MM.1S (cell line): ENCODE measurements around the gene PLEKHA5.

Experiments used
- DNase-seq: peaks from one replicate; pipeline ENCODE4 v3.0.0-alpha.2; 2015
- H2AFZ ChIP-seq: fragments of 300-600 bp; sonication (generic); 2 replicates; pipeline ENCODE4 v1.6.0; 2016; ENCODE audit warnings: antibody characterized with exemption, low read length
- H3F3A ChIP-seq: fragments of 300-600 bp; sonication (generic); 2 replicates; pipeline ENCODE4 v1.6.1; 2016; ENCODE audit warnings: mild to moderate bottlenecking, antibody characterized with exemption, low read length, moderate library complexity, mixed read lengths; ENCODE audit not compliant: insufficient read depth
- H3K27ac ChIP-seq: fragments of 300-600 bp; sonication (generic); 2 replicates; pipeline ENCODE4 v1.5.1; 2016; ENCODE audit warnings: mild to moderate bottlenecking, low read length
- H3K27me3 ChIP-seq: fragments of 300-600 bp; sonication (generic); replicated peaks from 2 replicates; pipeline ENCODE4 v1.6.0; 2016; ENCODE audit warnings: low read length; ENCODE audit not compliant: insufficient read depth
- H3K36me3 ChIP-seq: fragments of 300-600 bp; sonication (generic); replicated peaks from 2 replicates; pipeline ENCODE4 v1.6.1; 2016; ENCODE audit warnings: mild to moderate bottlenecking, low read length, mixed read lengths; ENCODE audit not compliant: insufficient read depth
- H3K4me1 ChIP-seq: fragments of 300-600 bp; sonication (generic); 2 replicates; pipeline ENCODE4 v1.6.1; 2016; ENCODE audit warnings: low read length, mixed read lengths
- H3K4me2 ChIP-seq: fragments of 300-600 bp; sonication (generic); 2 replicates; pipeline ENCODE4 v1.6.0; 2016; ENCODE audit warnings: low read depth, low read length
- H3K4me3 ChIP-seq: fragments of 300-600 bp; sonication (generic); 2 replicates; pipeline ENCODE4 v1.5.1; 2016; ENCODE audit warnings: low read length, mixed read lengths
- H3K79me2 ChIP-seq: fragments of 300-600 bp; sonication (generic); 2 replicates; pipeline ENCODE4 v1.6.1; 2016; ENCODE audit warnings: mixed run types, low read length, mixed read lengths
- H3K9ac ChIP-seq: fragments of 300-600 bp; sonication (generic); 2 replicates; pipeline ENCODE4 v1.6.1; 2016; ENCODE audit warnings: low read length, mixed read lengths
- H3K9me2 ChIP-seq: fragments of 300-600 bp; sonication (generic); replicated peaks from 2 replicates; pipeline ENCODE4 v1.6.1; 2016; ENCODE audit warnings: mild to moderate bottlenecking, low read length, mixed read lengths; ENCODE audit not compliant: insufficient read depth
- H3K9me3 ChIP-seq: fragments of 300-600 bp; sonication (generic); replicated peaks from 2 replicates; pipeline ENCODE4 v1.6.1; 2016; ENCODE audit warnings: mild to moderate bottlenecking, low read length, mixed read lengths; ENCODE audit not compliant: insufficient read depth
- H4K20me1 ChIP-seq: fragments of 300-600 bp; sonication (generic); 2 replicates; pipeline ENCODE4 v1.6.1; 2016; ENCODE audit warnings: mild to moderate bottlenecking, low read length, moderate library complexity, mixed read lengths; ENCODE audit not compliant: insufficient read depth
- EZH2 ChIP-seq: fragments of 300-600 bp; sonication (generic); optimal IDR thresholded peaks from 2 replicates; pipeline ENCODE3; 2017; ENCODE audit warnings: low read depth, mild to moderate bottlenecking, antibody characterized with exemption, low read length, mixed read lengths
- EZH2phosphoT487 ChIP-seq: fragments of 300-600 bp; sonication (generic); IDR thresholded peaks from 2 replicates; pipeline ENCODE4 v1.6.1; 2018; ENCODE audit warnings: antibody characterized with exemption, low read length
- TF ChIP-seq, protein P1 (sequence below): fragments of 300-600 bp; sonication (generic); IDR thresholded peaks from 2 replicates; pipeline ENCODE4 v1.5.1; 2016; ENCODE audit warnings: antibody characterized with exemption, low read length, mixed read lengths

PLEKHA5 gene

DNA sequence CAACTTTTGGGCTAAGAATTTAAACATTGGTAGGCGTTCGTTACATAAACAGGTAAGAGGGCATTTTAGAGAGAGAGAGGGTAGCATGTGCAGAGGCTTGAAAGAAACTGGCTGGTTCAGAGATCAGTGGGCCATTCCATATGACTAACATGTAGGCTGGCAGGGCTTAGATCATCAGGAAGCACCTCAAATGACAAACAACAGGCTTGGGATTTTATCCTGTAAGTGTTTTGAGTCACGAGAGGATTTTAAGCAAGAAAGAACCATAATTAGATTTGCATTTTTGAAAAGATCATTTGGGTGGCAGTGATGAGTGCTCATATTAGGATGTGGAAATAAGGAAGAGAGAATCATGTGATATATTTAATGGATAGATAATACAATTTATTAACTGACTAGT lies 8.7 kb upstream of the PLEKHA5 start:
- H3K4me1 ChIP-seq, result no peaks in the 10 kb centered on the region
- TF ChIP-seq, protein P1, sequence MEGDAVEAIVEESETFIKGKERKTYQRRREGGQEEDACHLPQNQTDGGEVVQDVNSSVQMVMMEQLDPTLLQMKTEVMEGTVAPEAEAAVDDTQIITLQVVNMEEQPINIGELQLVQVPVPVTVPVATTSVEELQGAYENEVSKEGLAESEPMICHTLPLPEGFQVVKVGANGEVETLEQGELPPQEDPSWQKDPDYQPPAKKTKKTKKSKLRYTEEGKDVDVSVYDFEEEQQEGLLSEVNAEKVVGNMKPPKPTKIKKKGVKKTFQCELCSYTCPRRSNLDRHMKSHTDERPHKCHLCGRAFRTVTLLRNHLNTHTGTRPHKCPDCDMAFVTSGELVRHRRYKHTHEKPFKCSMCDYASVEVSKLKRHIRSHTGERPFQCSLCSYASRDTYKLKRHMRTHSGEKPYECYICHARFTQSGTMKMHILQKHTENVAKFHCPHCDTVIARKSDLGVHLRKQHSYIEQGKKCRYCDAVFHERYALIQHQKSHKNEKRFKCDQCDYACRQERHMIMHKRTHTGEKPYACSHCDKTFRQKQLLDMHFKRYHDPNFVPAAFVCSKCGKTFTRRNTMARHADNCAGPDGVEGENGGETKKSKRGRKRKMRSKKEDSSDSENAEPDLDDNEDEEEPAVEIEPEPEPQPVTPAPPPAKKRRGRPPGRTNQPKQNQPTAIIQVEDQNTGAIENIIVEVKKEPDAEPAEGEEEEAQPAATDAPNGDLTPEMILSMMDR, result no peak
- TF ChIP-seq EZH2phosphoT487 (no peak), EZH2 (no peak)
- DNase-seq, result no peak
- no peaks in the 10 kb centered on the region for H3K9me2 ChIP-seq
- no peaks in the 10 kb centered on the region for H3K27me3 ChIP-seq
- no peaks in the 10 kb centered on the region for H4K20me1 ChIP-seq
- no peaks in the 10 kb centered on the region for H3K9me3 ChIP-seq
- no peak overlapping the region for H2AFZ ChIP-seq
- H3K36me3 ChIP-seq, result no peaks in the 10 kb centered on the region
- H3K4me2 ChIP-seq, result no peak overlapping the region
- no peak overlapping the region for H3K4me3 ChIP-seq
- no peaks in the 10 kb centered on the region for H3K79me2 ChIP-seq
- no peak overlapping the region for H3K27ac ChIP-seq
- no peaks in the 10 kb centered on the region for H3F3A ChIP-seq
- no peak overlapping the region for H3K9ac ChIP-seq

DNA sequence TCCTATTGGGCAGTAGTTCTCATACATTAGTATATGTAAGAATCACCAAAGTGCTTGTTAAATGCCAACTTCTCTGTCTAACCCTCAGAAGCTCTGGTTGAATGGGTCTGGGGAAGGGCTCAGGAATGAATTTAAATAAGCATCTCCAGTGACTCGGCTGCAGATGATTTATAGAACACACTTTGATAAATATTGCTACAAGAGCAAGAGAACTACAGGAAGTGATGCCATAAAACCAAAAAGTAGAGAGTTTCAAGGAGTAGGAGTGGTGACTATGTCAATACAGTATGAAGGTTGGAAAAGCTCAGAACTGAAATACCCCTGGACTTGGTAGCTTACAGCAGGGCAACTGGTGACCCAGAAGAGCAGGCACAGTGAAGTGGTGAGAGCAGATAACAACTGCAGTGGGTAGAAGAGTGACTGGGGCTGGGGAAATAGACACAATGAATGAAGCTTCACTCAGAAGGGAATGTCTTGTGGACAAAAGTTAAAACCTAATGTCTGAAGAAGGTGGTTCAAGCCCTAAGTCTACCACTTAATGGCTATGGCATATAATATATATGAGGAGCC lies 8.0 kb upstream of the PLEKHA5 start:
- no peaks in the 10 kb centered on the region for H3K27me3 ChIP-seq
- no peaks in the 10 kb centered on the region for H3F3A ChIP-seq
- H3K9me3 ChIP-seq, result no peaks in the 10 kb centered on the region
- no peak for DNase-seq
- no peaks in the 10 kb centered on the region for H4K20me1 ChIP-seq
- no peaks in the 10 kb centered on the region for H3K4me1 ChIP-seq
- no peaks in the 10 kb centered on the region for H3K36me3 ChIP-seq
- no peak overlapping the region for H3K4me2 ChIP-seq
- TF ChIP-seq EZH2phosphoT487, result no peak
- TF ChIP-seq, protein P1, result no peak
- TF ChIP-seq EZH2, result no peak
- H3K27ac ChIP-seq, result no peak overlapping the region
- no peak overlapping the region for H3K4me3 ChIP-seq
- no peaks in the 10 kb centered on the region for H3K9me2 ChIP-seq
- H2AFZ ChIP-seq, result no peak overlapping the region
- H3K79me2 ChIP-seq, result no peaks in the 10 kb centered on the region
- no peak overlapping the region for H3K9ac ChIP-seq

DNA sequence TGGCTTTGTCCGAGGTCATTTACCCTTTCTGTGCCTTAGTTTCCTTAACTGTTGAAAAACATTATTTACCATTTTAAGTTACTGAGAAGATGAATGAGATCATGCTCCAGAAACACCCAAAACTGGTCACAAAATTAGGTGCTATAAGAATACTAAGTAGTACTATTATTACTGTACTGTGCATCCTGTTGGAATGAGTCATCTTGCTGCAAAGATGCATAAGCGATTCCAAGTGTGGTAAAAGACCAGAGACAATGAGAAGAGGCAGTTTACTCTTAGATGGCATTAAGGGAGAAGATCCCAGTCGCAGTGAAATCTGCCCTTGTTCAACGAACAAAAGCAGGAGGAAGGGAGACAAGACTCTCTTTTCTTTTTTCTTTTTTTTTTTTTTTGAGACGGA lies 4.2 kb upstream of the PLEKHA5 start:
- H3K27me3 ChIP-seq, result no peaks in the 10 kb centered on the region
- H3K4me1 ChIP-seq, result no peaks in the 10 kb centered on the region
- H3K4me3 ChIP-seq, result no peak overlapping the region
- no peak overlapping the region for H3K4me2 ChIP-seq
- H3K9me3 ChIP-seq, result no peaks in the 10 kb centered on the region
- no peak overlapping the region for H2AFZ ChIP-seq
- H3K9me2 ChIP-seq, result no peaks in the 10 kb centered on the region
- no peak overlapping the region for H3K9ac ChIP-seq
- H3F3A ChIP-seq, result peaks cover 14% of the 10 kb centered on the region
- TF ChIP-seq, protein P1, result no peak
- no peak for TF ChIP-seq EZH2phosphoT487
- no peak for TF ChIP-seq EZH2
- no peak overlapping the region for H3K27ac ChIP-seq
- DNase-seq, result no peak
- no peaks in the 10 kb centered on the region for H4K20me1 ChIP-seq
- H3K36me3 ChIP-seq, result no peaks in the 10 kb centered on the region
- H3K79me2 ChIP-seq, result no peaks in the 10 kb centered on the region
